HepG2 (cell line): ENCODE results near the gene IGF2BP3. TPM values are rescaled to one million over a fixed set of nuclear protein-coding genes. Genes with fewer than 3 reads are reported as not detected.
A peak's percentile ranks its signal among the peaks of the same experiment; 100 is the strongest.

Source experiments
- BCL6 ChIP-seq: IDR thresholded peaks from 2 replicates; pipeline ENCODE4 v1.6.1; 2016; ENCODE audit warnings: missing genetic modification reagents, missing compliant biosample characterization
- HCFC1 ChIP-seq: fragments of 150-350 bp; IDR thresholded peaks from 2 replicates; pipeline ENCODE4 v1.6.1; 2014; ENCODE audit warnings: low read depth, low read length
- HMG20B ChIP-seq: conservative IDR thresholded peaks from 2 replicates; pipeline ENCODE4 v1.6.1; 2016; ENCODE audit warnings: missing genetic modification reagents, missing compliant biosample characterization
- IKZF5 ChIP-seq: IDR thresholded peaks from 2 replicates; pipeline ENCODE4 v1.6.1; 2018; ENCODE audit warnings: missing genetic modification reagents, mild to moderate bottlenecking, missing compliant biosample characterization
- RXRB ChIP-seq: IDR thresholded peaks from 2 replicates; pipeline ENCODE4 v1.6.1; 2016; ENCODE audit warnings: borderline replicate concordance, missing genetic modification reagents, missing compliant biosample characterization
- TRIM24 ChIP-seq: sonication (generic); formaldehyde crosslinking; IDR thresholded peaks from 2 replicates; pipeline ENCODE4 v1.8.0; 2022; ENCODE audit warnings: mild to moderate bottlenecking, missing genetic modification reagents
- XBP1 ChIP-seq: sonication (generic); formaldehyde crosslinking; IDR thresholded peaks from 2 replicates; pipeline ENCODE4 v1.5.0; 2020; ENCODE audit warnings: missing genetic modification reagents
- YY1 ChIP-seq: IDR thresholded peaks from 2 replicates; pipeline ENCODE4 v1.6.1; 2011; ENCODE audit warnings: low read length, low read depth, moderate library complexity, mild to moderate bottlenecking; ENCODE audit not compliant: insufficient read depth, insufficient replicate concordance
- ZBTB4 ChIP-seq: sonication (generic); formaldehyde crosslinking; IDR thresholded peaks from 2 replicates; pipeline ENCODE4 v1.4.0; 2020; ENCODE audit warnings: missing genetic modification reagents, mild to moderate bottlenecking, borderline replicate concordance
- ZFAT ChIP-seq: sonication (generic); formaldehyde crosslinking; conservative IDR thresholded peaks from 2 replicates; pipeline ENCODE4 v1.8.1; 2023; ENCODE audit warnings: missing genetic modification reagents, inconsistent platforms
- ZFP37 ChIP-seq: sonication (generic); formaldehyde crosslinking; IDR thresholded peaks from 2 replicates; pipeline ENCODE4 v1.4.0; 2020; ENCODE audit warnings: missing genetic modification reagents, borderline replicate concordance
- ZNF562 ChIP-seq: sonication (generic); formaldehyde crosslinking; IDR thresholded peaks from 2 replicates; pipeline ENCODE4 v1.8.0; 2022; ENCODE audit warnings: missing genetic modification reagents, borderline replicate concordance
- ZNF605 ChIP-seq: sonication (generic); formaldehyde crosslinking; IDR thresholded peaks from 2 replicates; pipeline ENCODE4 v1.8.0; 2022; ENCODE audit warnings: mild to moderate bottlenecking, missing genetic modification reagents
- ZNF749 ChIP-seq: sonication (generic); formaldehyde crosslinking; IDR thresholded peaks from 2 replicates; pipeline ENCODE4 v1.8.0; 2022; ENCODE audit warnings: mild to moderate bottlenecking, missing genetic modification reagents, moderate library complexity, borderline replicate concordance
- polyA plus RNA-seq, 8 experiments: library from polyadenylated mRNA; depleted of rRNA in 3 of 8; stranded (reverse) in 7 of 8; unstranded in 1 of 8; fragments of >200 nt; fragmentation: Illumina TruSeq in 4 of 8; extraction: Trizol in 4 of 8; gene quantifications; 2 replicates each; pipeline versions ENCODE4 v1.2.1 to v1.2.3, GENCODE V29; 2011 to 2016; ENCODE audit warnings: low read depth in 4 of 8, missing spikeins in 1 of 8, mixed read lengths in 1 of 8; ENCODE audit not compliant: insufficient read depth in 1 of 8
- total RNA-seq, 5 experiments: library from RNA; depleted of rRNA; stranded (reverse); fragments of >200 nt; fragmentation: Illumina TruSeq; extraction: Trizol; gene quantifications; 2 replicates each; pipeline ENCODE4 v1.2.3, GENCODE V29; 2016; ENCODE audit warnings: low read depth in 1 of 5
- TF ChIP-seq, protein P1 (sequence below), 2 experiments: sonication (generic) in 1 of 2; formaldehyde crosslinking in 1 of 2; IDR thresholded peaks; 2 replicates each; pipeline versions ENCODE4 v1.4.0 to v1.6.1; 2016 to 2020; ENCODE audit warnings: borderline replicate concordance in 1 of 2, low read depth in 1 of 2, mild to moderate bottlenecking in 1 of 2, missing genetic modification reagents in 1 of 2
- TF ChIP-seq, protein P2 (sequence below): sonication (generic); formaldehyde crosslinking; IDR thresholded peaks from 2 replicates; pipeline ENCODE4 v1.5.0; 2020; ENCODE audit warnings: missing genetic modification reagents

Gene IGF2BP3
- total and polyA plus RNA-seq, 2 of the 13 experiments (the other 11 are each of a cell fraction or from before 2014, with no cell fraction given): 37.7 to 39.5 TPM

DNA sequence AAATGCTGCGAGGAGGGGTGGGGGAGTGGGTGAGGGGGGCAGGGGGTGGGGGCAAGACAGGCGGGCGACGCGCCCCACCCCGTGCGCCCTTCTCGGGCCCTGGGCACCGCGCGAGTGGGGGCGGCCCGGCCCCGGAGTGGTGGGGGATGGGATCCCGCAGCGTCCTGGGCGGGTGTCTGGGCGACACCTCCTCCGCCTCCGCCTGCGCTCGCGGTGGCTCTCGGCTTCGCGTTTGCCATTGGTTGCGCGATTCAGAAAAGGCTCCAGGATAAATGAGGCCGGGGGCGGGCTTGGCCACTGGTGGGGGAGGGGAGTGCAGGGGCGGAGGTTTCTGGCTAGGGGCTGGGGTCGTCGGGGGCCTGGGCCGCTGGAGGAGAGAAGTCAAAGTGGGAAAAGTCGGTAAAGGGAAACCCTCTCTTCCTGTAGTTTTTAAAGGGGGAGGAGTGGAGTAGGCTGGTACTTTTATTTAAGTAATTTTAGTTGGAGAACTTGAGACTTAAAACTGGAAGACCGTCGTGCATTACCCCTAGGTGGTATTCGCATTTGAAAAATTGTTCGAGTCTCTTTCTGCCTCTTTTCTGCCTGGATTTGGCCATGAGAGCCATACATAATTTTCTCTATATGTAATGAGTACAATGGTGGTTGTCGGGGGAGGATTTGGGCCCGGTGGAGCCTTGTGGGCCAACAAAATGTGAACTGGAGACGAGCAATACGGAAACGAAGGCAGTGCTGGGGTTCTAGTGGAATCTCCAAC, 992 bp upstream of the IGF2BP3 start (continued):
- TF ChIP-seq, protein P1, sequence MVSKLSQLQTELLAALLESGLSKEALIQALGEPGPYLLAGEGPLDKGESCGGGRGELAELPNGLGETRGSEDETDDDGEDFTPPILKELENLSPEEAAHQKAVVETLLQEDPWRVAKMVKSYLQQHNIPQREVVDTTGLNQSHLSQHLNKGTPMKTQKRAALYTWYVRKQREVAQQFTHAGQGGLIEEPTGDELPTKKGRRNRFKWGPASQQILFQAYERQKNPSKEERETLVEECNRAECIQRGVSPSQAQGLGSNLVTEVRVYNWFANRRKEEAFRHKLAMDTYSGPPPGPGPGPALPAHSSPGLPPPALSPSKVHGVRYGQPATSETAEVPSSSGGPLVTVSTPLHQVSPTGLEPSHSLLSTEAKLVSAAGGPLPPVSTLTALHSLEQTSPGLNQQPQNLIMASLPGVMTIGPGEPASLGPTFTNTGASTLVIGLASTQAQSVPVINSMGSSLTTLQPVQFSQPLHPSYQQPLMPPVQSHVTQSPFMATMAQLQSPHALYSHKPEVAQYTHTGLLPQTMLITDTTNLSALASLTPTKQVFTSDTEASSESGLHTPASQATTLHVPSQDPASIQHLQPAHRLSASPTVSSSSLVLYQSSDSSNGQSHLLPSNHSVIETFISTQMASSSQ (IDR thresholded peaks at IDR 0.05; ENCODE audit: low read depth): no peak
- TF ChIP-seq, protein P1 (CRISPR knock-in tag; IDR thresholded peaks at IDR 0.05; ENCODE audit: borderline replicate concordance): no peak
- no peak; the same call in 1 of the 2 replicates for TF ChIP-seq RXRB
- TF ChIP-seq ZNF749: no peak
- TF ChIP-seq, protein P2, sequence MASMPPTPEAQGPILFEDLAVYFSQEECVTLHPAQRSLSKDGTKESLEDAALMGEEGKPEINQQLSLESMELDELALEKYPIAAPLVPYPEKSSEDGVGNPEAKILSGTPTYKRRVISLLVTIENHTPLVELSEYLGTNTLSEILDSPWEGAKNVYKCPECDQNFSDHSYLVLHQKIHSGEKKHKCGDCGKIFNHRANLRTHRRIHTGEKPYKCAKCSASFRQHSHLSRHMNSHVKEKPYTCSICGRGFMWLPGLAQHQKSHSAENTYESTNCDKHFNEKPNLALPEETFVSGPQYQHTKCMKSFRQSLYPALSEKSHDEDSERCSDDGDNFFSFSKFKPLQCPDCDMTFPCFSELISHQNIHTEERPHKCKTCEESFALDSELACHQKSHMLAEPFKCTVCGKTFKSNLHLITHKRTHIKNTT (CRISPR knock-in tag): no peak
- no peak for TF ChIP-seq TRIM24 (CRISPR knock-in tag)
- no peak for TF ChIP-seq HMG20B
- TF ChIP-seq YY1: peak; percentile 50
- no peak for TF ChIP-seq ZFP37 (CRISPR knock-in tag)
- TF ChIP-seq ZFAT: no peak
- peak; percentile 40; the same call in 1 of the 2 replicates for TF ChIP-seq BCL6 (CRISPR knock-in tag)
- TF ChIP-seq ZNF605 (CRISPR knock-in tag): no peak
- no peak for TF ChIP-seq IKZF5 (CRISPR knock-in tag)
- no peak for TF ChIP-seq HCFC1
- no peak for TF ChIP-seq XBP1 (CRISPR knock-in tag)
- no peak for TF ChIP-seq ZBTB4 (CRISPR knock-in tag)
- no peak for TF ChIP-seq ZNF562 (CRISPR knock-in tag)
